HG03108 (cell line): ENCODE results near the gene EIF3L.

Experiments used
- ATAC-seq: cut with Tn5 transposase; IDR thresholded peaks from one replicate; pipeline ENCODE4 v1.9.1; 2021; ENCODE audit warnings: moderate library complexity; ENCODE audit not compliant: unreplicated experiment

Gene EIF3L

DNA sequence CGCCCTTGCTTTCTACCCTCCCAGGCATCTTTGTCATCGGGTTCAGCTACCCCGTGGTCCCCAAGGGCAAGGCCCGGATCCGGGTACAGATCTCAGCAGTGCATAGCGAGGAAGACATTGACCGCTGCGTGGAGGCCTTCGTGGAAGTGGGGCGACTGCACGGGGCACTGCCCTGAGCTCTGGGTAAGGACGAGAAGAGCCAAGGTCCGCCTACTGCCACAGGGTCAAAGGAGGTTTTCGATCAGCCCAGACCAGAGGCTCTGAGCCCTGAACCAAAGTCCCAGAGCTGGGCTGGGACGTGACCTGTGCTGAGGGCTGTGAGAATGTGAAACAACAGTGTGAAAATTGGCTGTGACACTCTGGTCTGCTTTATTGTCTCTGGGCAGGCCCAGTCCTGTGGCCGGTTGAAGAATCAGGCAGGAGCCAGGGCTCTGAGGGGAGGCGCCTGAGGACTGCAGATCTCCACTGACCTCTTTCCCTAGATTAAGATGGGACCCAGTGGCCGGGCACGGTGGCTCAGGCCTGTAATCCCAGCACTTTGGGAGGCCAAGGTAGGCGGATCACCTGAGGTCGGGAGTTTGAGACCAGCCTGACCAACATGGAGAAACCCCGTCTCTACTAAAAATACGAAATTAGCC lies 32.6 kb upstream of the EIF3L start:
- no peak for ATAC-seq

DNA sequence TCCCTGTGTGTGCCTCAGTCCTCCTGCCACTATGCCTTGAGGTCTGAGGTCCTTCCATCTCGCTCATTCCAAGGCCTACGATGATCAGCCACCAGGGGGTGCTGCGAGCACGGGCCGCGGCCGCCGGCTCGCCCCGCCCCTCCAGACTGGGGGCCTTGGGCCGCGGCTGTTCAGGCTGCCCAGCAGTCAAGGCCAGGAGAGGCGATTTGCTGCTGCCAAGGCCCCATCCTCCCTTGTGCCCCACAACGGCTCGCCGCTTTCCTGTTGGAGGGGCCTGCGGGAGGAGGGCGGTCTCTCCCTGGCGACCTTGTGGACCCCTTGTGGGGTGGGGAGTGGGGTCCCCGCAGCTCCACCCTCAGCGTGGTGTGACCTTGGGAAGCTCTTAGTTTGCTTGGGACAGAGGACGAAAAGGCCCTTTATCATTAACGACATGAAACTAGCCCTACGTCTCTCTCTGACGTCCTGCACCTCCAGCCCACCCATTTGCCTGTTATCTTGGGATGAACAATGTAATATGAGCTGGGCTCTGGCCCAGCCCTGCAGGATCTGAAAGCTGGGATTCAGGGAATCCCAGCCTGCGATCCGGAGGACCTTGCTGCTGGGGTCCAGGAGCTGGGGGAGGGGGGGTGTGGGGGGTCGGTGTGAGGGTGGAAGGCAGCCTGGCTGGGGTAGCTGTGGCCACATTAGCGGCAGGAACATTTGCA lies 31.4 kb upstream of the EIF3L start:
- no peak for ATAC-seq

DNA sequence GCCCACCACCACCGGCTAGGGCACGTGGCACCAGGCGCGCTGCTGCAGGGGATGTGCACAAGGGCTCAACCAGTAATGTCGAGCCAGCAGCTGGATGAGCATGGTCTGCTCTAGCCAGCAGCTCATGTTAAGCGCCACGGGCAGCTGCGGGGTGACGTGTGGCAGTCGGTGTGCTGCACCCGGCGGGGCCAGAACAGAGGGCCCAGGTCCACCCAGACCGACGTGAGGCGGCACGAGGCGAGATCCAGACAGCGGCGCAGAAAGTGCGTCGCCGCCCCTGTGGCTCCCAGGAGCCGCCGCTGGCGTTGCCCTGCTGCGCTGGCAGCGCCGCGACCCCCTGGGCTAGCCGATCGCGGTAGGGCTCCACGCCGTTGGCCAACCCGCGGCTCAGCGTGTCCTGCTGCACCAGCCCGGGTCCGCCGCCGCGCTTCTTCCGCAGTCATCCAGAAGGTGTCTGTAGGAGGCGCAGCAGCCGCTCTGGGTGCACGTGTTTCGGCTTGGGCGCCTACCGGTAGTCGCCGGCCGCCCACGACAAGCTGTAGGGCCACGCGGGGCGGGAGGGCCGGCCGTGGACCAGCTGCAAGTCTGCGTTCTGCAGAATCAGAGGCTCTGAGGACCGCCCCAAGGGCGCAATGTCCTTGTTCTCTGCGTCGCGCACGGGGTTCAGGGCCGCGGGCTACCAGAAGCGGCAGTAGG lies 30.7 kb upstream of the EIF3L start:
- ATAC-seq: peak; percentile 51

DNA sequence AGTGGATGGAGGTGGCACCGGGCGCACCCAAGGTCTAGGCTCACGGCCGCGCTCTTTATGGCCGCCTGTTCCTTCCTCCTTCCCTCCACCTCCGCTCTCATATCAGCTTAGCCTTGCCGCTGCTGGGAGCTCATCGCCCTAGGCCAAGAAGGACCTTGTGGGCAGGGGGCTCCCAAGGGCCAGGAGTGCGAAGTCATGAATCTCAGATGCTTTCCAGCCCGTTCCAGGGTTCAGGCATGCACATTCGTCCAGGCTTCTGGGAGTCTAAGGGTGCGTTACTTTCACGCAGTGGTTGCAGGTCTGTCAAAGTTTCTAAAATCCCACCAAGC lies 30.1 kb upstream of the EIF3L start:
- no peak for ATAC-seq

DNA sequence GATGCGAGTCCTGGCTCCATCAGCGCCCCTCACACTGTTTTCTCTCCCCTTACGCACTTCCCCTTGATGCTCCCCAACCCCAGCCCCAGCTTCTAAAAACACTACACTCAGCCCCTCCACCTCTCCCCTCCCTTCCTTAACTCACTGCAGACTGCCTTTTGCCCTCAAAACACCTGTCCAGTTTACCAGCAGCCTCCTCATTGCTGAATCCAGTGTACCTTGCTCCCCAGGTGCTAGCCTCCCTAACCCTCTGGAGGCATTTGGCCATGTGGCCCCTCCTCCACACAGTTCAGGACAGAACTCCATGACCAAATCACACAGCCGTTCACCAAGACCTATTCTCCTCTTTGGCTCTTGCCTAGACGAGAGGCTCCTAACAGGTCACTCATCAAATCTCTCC lies 28.9 kb upstream of the EIF3L start:
- ATAC-seq: no peak

DNA sequence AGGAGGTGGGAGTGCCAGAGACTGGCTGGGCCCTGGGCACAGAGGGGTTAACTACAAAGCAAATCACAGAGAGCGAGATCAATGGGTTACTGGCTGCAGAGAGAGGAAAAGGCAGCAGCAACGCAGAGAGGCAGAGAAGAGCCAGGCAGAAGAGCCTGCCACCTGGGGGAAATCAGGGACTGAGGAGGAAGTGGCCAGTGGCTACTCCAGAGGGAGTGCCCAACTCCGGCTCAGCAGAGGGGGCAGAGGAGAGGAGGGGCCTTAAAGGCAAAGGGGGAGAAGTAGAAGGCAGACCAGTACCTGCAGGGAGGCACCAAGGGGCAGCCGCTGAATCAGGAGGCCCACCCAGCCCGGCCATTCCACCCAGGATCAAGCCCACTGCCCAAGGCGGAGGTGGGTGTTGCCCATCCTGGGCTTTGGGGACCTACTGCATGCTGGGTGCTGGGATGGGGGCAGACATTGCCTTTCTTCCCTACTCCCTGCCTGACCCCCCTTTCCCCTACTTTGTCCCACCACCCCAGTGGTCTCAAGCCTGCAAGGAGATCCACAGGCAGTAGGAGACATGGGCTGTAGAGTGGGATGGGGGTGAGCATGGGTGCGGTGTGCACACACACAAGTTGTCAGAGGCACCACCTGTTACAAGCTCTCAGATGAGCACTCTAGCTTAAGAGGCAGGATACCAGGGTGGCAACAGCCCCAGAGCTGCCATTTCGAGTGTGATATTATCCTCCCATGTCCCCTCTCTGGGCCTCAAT lies 27.0 kb upstream of the EIF3L start:
- ATAC-seq: no peak

DNA sequence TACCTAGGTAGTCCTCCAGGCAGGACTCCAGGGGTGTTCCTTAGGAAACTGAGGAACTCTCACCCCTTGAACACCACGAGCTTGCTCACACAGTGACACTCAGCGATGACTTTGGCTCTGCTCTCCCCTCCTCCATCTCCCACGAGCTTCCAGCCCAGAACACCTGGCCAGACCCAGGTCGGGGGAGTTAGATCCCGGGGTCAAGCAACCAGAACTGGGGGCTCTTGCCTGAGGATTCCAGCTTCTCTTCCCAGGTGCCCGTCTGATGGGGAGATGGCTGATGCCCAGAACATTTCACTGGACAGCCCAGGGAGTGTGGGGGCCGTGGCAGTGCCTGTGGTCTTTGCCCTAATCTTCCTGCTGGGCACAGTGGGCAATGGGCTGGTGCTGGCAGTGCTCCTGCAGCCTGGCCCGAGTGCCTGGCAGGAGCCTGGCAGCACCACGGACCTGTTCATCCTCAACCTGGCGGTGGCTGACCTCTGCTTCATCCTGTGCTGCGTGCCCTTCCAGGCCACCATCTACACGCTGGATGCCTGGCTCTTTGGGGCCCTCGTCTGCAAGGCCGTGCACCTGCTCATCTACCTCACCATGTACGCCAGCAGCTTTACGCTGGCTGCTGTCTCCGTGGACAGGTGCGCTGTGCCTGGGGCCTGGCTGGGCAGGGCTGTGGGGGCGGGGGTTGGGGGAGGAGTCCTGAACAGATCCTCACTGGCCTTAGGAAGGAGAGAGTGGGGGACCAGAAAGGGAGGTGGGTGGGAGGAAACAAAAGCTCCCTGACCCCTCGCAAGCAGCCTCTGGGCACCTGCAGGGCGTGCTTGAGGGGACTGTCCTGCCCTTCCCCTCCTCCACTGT lies 25.9 kb upstream of the EIF3L start, which contains the start of gene GALR3:
Gene GALR3, plus strand, starts transcription at position 249 of the 852 bp plus-strand sequence. Its CDS starts 25 bp downstream, at position 274.
- no peak for ATAC-seq

DNA sequence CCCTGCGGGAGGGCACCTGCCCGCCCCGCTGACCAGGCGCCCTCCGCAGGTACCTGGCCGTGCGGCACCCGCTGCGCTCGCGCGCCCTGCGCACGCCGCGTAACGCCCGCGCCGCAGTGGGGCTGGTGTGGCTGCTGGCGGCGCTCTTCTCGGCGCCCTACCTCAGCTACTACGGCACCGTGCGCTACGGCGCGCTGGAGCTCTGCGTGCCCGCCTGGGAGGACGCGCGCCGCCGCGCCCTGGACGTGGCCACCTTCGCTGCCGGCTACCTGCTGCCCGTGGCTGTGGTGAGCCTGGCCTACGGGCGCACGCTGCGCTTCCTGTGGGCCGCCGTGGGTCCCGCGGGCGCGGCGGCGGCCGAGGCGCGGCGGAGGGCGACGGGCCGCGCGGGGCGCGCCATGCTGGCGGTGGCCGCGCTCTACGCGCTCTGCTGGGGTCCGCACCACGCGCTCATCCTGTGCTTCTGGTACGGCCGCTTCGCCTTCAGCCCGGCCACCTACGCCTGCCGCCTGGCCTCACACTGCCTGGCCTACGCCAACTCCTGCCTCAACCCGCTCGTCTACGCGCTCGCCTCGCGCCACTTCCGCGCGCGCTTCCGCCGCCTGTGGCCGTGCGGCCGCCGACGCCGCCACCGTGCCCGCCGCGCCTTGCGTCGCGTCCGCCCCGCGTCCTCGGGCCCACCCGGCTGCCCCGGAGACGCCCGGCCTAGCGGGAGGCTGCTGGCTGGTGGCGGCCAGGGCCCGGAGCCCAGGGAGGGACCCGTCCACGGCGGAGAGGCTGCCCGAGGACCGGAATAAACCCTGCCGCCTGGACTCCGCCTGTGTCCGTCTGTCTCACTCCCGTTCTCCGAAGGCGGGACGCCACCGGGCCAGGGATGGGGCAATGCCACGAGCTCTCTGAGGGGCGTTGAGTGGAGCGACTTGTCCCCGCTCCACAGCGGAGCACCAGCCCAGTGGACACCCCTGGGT lies 24.3 kb upstream of the EIF3L start:
- ATAC-seq: no peak

DNA sequence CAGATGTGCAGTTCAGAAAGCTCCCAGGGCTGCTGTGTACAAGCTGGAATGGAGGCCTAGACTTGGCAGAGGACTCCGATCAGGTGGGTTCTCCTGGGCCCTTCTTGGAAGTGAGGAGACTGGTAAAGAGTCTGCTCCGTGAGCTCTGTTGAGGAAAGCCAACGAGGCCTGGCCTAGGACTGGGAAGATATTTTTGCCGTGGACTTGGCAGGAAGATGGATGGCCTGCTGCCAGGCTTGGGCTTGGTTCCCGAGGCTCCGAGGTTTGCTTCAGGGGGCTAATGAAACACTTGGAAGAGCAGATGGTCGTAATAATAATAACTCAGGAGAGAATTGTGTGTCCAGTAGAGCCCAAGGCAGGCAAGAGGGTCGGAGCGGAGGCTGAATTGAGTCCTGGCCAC lies 22.2 kb upstream of the EIF3L start:
- ATAC-seq: no peak

DNA sequence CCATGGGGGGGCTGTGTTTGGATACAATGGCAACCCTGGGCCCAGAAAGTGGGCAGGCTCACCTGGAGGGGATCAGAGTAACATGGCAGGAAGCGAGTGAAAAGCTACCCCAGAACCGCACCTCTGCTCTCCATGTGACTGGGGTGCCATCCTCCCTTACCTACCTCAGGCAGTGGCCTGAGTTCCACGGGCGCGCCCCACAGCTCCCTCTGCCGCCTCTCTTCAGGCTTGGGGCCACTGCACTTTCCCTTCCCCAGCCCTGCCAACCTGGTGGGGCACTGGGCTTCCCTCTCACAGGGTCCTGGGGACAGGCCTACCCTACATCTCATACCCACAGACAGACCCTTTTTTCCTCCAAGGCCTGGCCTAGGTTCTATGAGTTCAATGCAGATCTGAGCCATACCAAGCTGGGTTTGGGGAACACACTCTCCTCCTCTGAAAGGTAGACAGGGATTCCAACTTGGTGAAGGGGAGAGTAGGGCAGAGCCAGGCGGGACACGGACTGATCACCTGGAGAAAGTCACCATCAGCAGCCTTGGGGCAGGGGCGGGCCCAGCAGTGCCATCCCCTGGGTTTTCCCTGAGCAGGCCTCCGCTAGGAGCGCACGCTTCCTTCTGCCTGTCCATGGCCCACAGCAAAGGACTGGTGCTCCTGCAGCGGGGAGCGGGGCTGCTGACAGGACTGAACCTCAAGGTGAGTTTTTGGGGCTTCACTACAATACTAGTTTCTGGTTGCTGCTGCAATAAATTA lies 19.0 kb upstream of the EIF3L start:
- ATAC-seq: no peak

DNA sequence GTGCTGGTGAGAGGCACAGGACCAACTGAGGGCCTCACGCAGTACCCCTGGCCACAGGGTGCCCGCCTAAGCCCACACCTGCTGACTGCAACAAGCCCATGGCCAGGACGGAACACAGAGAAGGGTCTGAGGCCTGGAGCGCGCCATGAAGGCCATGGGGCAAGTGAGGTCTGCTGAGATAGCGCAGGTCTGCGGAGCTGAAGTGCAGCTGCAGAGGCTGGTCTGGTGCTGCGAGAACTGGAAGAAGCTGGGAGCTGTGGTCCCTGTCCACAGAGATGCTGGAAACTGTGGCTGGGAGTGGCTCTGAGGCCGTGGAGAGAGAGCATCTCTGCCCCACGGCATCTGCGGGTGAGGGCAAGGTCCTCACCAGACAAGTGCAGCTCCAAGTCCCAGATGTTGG lies 17.7 kb upstream of the EIF3L start:
- ATAC-seq: no peak

DNA sequence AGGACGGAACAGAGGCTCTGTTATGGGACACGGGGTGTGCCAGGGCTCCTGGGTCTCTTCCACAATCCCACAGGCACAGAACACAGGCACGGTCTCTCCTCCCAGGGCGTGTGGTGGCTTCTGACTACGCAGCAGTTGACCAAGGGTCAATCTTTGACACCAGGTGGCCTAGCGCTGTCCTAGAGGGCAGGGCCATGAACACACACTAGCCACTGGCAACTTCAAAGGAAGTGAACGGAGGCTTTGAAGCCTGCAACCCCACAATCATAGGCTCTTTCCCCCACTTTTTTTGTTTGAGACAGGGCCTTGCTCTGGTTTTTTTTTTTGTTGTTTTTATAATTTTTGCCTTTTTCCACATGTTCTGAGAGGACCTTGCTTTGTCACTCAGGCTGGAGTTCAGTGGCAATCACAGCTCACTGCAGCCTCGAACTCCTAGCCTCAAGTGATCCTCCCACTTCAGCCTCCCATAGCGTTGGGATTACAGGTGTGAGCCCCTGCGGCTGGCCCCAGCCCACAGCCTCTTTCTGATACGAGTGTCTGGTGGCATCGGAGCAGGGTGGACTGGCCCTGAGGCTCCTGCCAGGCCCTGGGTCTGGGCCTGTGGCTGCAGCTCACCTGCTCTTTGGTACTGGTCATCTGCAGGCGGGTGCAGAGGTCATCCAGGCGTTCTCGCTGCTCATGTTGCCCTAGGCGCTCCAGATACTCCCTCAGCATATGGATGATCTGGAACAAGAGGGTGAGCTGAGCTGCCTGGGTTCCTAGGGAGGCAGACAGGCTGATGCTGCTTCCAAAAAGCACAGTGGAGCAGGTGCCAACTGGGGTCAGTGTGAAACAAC lies 17.0 kb upstream of the EIF3L start:
- no peak for ATAC-seq

DNA sequence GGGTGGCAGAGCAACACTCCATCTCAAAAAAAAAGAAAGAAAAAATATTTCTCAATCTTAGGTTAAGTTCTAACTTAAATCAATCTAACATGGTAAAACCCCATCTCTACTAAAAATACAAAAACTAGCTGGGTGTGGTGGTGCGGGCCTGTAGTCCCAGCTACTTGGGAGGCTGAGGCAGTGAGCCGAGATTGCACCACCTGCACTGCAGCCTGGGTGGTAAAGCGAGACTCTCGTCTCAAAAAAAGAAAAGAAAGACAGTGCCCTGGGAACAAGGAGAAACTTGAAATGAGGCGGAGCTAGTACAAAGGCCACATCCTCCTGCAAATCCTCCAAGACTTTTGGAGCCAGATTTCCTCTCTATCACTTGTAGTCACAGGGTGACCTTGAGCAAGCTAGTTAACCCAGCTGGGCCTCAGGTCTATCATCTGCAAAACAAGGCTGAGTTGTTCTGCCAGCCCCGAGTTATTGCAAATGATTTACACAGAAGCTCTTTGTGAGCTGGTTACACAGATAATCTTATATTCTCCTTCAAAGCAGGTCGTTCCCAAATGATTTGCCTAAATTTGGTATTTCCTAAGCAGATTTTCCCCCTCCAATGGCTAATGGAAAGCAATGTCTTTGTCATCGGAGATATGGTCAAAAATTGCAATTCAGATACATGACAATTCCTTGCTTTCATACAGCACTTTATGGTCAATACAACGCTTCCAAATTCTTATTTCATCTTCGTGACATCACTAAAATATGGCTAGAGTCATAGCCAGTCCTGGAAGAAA lies 7.0 kb upstream of the EIF3L start:
- ATAC-seq: no peak

DNA sequence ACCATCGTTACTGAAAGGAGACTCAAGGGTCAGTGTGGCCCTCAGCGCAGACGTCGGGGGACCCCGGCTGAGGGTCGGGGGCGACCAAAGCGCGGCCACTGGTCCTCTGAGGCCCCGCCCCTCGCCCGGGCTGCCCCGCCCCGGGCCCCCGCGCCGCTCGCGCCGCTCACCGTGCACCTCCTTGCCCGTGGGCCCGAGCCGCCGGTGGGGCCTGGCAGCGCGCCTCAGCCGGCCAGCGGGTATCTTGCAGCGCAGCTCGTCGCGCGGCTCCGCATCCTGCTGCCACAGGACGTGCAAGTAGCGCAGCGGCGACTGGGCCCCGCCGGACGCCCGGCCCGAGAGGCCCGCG lies 5.5 kb upstream of the EIF3L start:
- ATAC-seq: peak; percentile 29

DNA sequence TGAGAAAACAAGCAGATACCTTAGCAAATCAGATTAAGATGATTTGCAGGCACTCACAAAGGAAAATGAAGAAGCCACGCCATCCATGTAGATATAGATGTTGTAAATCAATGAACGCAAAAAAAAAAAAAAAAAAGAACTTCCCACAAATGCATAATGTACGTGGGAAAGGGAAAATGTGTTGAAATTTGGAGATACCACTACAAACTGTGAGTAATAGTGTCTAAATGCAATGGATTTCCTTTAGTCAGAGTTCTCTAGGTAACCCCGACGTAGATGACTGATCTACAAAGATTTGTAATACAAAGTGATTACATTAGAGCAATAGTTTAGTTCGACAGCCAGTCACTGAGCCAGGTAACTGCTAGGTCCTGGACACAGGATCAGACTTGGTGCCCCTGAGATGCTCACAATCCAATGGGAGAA lies 4.3 kb upstream of the EIF3L start:
- ATAC-seq: no peak

DNA sequence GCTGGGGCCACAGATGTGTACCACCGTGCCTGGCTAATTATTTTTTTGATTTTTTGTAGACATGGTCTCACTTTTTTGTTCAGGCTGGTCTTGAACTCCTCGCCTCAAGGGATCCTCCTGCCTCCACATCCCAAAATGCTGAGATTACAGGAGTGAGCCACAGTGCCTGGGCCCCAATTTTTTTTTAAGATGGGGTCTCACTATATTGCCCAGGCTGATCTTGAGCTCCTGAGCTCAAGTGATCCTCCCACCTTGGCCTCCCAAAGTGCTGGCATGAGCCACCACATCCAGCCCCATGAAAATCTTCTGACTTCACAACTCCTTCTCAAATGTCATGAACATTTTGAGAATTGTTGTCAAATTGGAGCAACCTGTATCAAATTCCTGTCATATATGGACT lies 2.8 kb upstream of the EIF3L start:
- no peak for ATAC-seq

DNA sequence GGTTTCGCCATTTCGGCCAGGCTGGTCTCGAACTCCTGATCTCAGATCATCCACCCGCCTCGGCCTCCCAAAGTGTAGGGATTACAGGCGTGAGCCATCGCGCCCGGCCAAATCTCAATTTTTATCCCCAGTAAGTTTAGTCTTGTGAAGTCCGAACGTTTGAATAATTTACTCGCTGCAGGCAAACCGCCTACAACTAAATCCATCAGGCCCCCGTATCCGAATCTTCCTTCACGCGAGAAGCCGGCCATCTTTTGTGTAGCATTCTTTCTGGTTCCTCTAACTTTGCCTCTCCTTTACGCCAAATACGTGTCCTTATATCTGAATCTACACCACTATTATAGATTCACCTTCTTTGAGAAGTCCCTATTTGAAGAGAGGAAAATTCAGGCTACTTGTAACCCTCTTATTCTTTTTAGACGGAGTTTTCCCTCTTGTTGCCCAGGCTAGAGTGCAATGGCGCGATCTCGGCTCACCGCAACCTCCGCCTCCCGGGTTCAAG lies 581 bp upstream of the EIF3L start:
- no peak for ATAC-seq
